Measurements from ENCODE around the gene PIK3IP1.

DNA sequence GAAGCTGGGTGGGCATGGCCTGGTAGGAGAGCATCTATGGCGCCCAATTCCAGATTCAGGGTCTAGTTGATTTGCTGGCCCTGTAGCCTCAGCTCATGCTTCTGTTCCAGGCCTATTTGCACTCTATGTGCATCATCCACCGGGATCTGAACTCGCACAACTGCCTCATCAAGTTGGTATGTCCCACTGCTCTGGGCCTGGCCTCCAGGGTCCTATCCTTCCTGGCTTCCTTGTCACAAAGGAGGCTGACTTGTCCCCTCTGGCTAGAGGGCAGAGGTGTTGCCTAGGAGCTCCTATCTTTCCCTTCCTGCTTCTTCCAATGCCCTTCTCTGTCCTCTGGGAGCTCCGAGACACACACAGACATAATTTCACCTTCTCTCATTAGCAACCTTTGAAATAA, 21.3 kb downstream of the PIK3IP1 start:
- no peak for TF ChIP-seq EZH2 (IDR thresholded peaks at IDR 0.05)
- no peak for TF ChIP-seq POLR2AphosphoS5 (IDR thresholded peaks at IDR 0.05; ENCODE audit: borderline replicate concordance, low read depth, low read length)
- no peak for TF ChIP-seq FOXP2 (optimal IDR thresholded peaks at IDR 0.05; ENCODE audit: control extremely low read depth, extremely low read length, insufficient read depth)
